OCI-LY7 (cell line): Measurements from ENCODE around the gene MCM6. TPM values are rescaled to one million over a fixed set of nuclear protein-coding genes. Genes with fewer than 3 reads are reported as not detected.
A peak's percentile ranks its signal among the peaks of the same experiment; 100 is the strongest.

Source experiments
- BruUV-seq: library from RNA; stranded (reverse); fragments of 400-500 nt; replicated peaks from 2 replicates; lab custom pipeline; 2021; lab: Mats Ljungman, UMichigan
- CTCF ChIA-PET: fragments of 300-600 bp; sonication (Branson Sonifier 250); formaldehyde crosslinking; loops from one replicate; lab custom pipeline; 2022; ENCODE audit warnings: antibody characterized with exemption; ENCODE audit not compliant: unreplicated experiment; lab: Charles Lee
- POLR2A ChIA-PET: fragments of 300-600 bp; sonication (Branson Sonifier 250); formaldehyde crosslinking; loops from one replicate; lab custom pipeline; 2022; ENCODE audit warnings: antibody characterized with exemption; lab: Charles Lee
- DNase-seq: peaks from one replicate; pipeline ENCODE4 v3.0.0-alpha.2; 2015; ENCODE audit warnings: low spot score
- H2AFZ ChIP-seq: fragments of 200-600 bp; sonication (generic), shearing (Covaris generic); 2 replicates; pipeline ENCODE4 v1.6.1; 2014; ENCODE audit warnings: mild to moderate bottlenecking, antibody characterized with exemption, low read length, moderate library complexity
- H3K27ac ChIP-seq: fragments of 200-600 bp; sonication (generic); 2 replicates; pipeline ENCODE4 v1.5.1; 2014; ENCODE audit warnings: mixed run types, low read depth, mild to moderate bottlenecking, moderate library complexity, low read length, inconsistent platforms; ENCODE audit not compliant: poor library complexity, severe bottlenecking
- H3K36me3 ChIP-seq: fragments of 200-600 bp; sonication (generic); 2 replicates; pipeline ENCODE4 v1.6.1; 2014; ENCODE audit warnings: mild to moderate bottlenecking, antibody characterized with exemption, low read length, moderate library complexity, mixed read lengths; ENCODE audit not compliant: insufficient read depth
- H3K4me1 ChIP-seq: fragments of 200-600 bp; sonication (generic); 2 replicates; pipeline ENCODE4 v1.5.1; 2014; ENCODE audit warnings: mild to moderate bottlenecking, low read length; ENCODE audit not compliant: insufficient read depth, poor library complexity, severe bottlenecking
- H3K4me2 ChIP-seq: fragments of 200-600 bp; sonication (generic); 2 replicates; pipeline ENCODE4 v1.6.1; 2014; ENCODE audit warnings: mild to moderate bottlenecking, low read length
- H3K4me3 ChIP-seq: fragments of 200-600 bp; sonication (generic); 2 replicates; pipeline ENCODE4 v1.5.1; 2014; ENCODE audit warnings: mild to moderate bottlenecking, low read depth, low read length; ENCODE audit not compliant: poor library complexity, severe bottlenecking
- H3K79me2 ChIP-seq: fragments of 200-600 bp; sonication (generic); 2 replicates; pipeline ENCODE4 v1.6.1; 2016; ENCODE audit warnings: low read depth, mild to moderate bottlenecking, low read length, moderate library complexity, mixed read lengths; ENCODE audit not compliant: insufficient read depth
- H3K9me2 ChIP-seq: fragments of 200-600 bp; sonication (generic); 2 replicates; pipeline ENCODE4 v1.6.1; 2016; ENCODE audit warnings: mild to moderate bottlenecking, low read length, mixed read lengths; ENCODE audit not compliant: insufficient read depth
- H3K9me3 ChIP-seq: fragments of 200-600 bp; sonication (generic); 2 replicates; pipeline ENCODE4 v1.6.1; 2014; ENCODE audit warnings: mild to moderate bottlenecking, mixed run types, low read length, mixed read lengths
- H4K20me1 ChIP-seq: fragments of 200-600 bp; sonication (generic); 2 replicates; pipeline ENCODE4 v1.6.1; 2014; ENCODE audit warnings: mild to moderate bottlenecking, antibody characterized with exemption, low read length, moderate library complexity, mixed read lengths; ENCODE audit not compliant: insufficient read depth
- EZH2phosphoT487 ChIP-seq: fragments of 200-600 bp; sonication (generic); IDR thresholded peaks from 2 replicates; pipeline ENCODE4 v1.6.1; 2018; ENCODE audit warnings: low read depth, borderline replicate concordance, mild to moderate bottlenecking, mixed run types, antibody characterized with exemption, low read length, moderate library complexity, mixed read lengths
- intact Hi-C: fragments of 100-400 bp; cut with micrococcal nuclease; formaldehyde crosslinking; loops from one replicate; pipeline ENCODE4 v1.10.0; 2022; ENCODE audit not compliant: unreplicated experiment
- total RNA-seq, 2 experiments: library from RNA; depleted of rRNA in 1 of 2; stranded (reverse); fragments of >200 nt in 1 of 2; shearing (Covaris generic) in 1 of 2; gene quantifications; 2 replicates each; pipeline ENCODE4 v1.2.3, GENCODE V29; 2014 to 2022
- TF ChIP-seq, protein P1 (sequence below): fragments of 200-600 bp; sonication (generic); conservative IDR thresholded peaks from 2 replicates; pipeline ENCODE4 v1.5.1; 2014; ENCODE audit warnings: mild to moderate bottlenecking, antibody characterized with exemption, low read length, moderate library complexity, mixed read lengths

Gene MCM6
- total RNA-seq, 2 experiments from 2014 or later: 61.2 to 171 TPM

- Histone ChIP-seq H4K20me1 (no peaks in the 10 kb centered on the region), H3K9me3 (peaks cover 26% of the 10 kb centered on the region), H3K36me3 (no peaks in the 10 kb centered on the region), H3K4me1 (peaks cover 5% of the 10 kb centered on the region), H3K4me2 (no peak overlapping the region), H2AFZ (no peak overlapping the region), H3K4me3 (no peak overlapping the region), H3K27ac (no peak overlapping the region), H3K79me2 (no peaks in the 10 kb centered on the region), H3K9me2 (no peaks in the 10 kb centered on the region)
- no peak for DNase-seq
- POLR2A ChIA-PET: no interaction called here
- no peak for TF ChIP-seq EZH2phosphoT487
- TF ChIP-seq, protein P1, sequence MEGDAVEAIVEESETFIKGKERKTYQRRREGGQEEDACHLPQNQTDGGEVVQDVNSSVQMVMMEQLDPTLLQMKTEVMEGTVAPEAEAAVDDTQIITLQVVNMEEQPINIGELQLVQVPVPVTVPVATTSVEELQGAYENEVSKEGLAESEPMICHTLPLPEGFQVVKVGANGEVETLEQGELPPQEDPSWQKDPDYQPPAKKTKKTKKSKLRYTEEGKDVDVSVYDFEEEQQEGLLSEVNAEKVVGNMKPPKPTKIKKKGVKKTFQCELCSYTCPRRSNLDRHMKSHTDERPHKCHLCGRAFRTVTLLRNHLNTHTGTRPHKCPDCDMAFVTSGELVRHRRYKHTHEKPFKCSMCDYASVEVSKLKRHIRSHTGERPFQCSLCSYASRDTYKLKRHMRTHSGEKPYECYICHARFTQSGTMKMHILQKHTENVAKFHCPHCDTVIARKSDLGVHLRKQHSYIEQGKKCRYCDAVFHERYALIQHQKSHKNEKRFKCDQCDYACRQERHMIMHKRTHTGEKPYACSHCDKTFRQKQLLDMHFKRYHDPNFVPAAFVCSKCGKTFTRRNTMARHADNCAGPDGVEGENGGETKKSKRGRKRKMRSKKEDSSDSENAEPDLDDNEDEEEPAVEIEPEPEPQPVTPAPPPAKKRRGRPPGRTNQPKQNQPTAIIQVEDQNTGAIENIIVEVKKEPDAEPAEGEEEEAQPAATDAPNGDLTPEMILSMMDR: peak; percentile 68
- intact Hi-C loops: loop anchor here (5.0 kb wide), 3 partner anchors 327 to 812 kb away; no protein-coding TSS in a partner anchor
- CTCF ChIA-PET: no interaction called here
- BruUV-seq: no TSS peak
Observed at GRCh38 chr2:135799738-135800137, 76.5 kb downstream of the MCM6 start.

DNA sequence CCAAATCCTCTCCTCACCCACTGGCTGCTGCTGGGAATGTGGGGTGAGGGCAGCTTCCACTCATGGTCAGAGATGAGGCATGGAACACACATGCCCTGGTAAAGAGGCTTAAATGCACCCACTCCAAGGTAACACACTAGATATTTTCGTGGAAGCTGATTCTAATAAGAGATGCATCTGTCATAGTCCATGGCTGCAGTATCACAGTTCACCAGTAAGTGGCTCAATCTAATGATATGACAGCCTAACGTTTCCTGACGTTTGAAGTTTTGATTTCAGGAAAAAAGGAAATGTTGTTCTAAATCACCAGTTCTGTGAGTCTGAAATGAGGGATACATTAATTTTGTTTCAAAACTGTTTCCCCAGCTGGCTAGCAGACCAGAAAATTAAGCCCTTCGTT, 77.5 kb downstream of the MCM6 start:
- Histone ChIP-seq H3K9me3 (peaks cover 26% of the 10 kb centered on the region), H3K27ac (no peak overlapping the region), H3K79me2 (no peaks in the 10 kb centered on the region), H3K36me3 (no peaks in the 10 kb centered on the region), H3K4me2 (no peak overlapping the region), H3K4me1 (peaks cover 9% of the 10 kb centered on the region), H2AFZ (0 out of 2 replicates have a peak overlapping the region, but pooled peaks have one; percentile 35), H3K4me3 (no peak overlapping the region), H4K20me1 (no peaks in the 10 kb centered on the region), H3K9me2 (no peaks in the 10 kb centered on the region)
- CTCF ChIA-PET: no interaction called here
- POLR2A ChIA-PET: interaction anchor here (1.4 kb wide), 1 partner anchor 38 kb away, joined by 3 read pairs; the partner anchor contains the start of gene LCT
- TF ChIP-seq, protein P1: peak; percentile 60
- no peak for TF ChIP-seq EZH2phosphoT487
- DNase-seq: peak; percentile 39
- intact Hi-C loops: loop anchor here (5.0 kb wide), 3 partner anchors 326 to 811 kb away; no protein-coding TSS in a partner anchor
- BruUV-seq: no TSS peak

GRCh38 chr2:135798275-135798705, 78.0 kb downstream of the MCM6 start:
- BruUV-seq: no TSS peak
- CTCF ChIA-PET: interaction anchor here (0.6 to 0.9 kb wide), 4 partner anchors 15 to 586 kb away, joined by 3 to 5 read pairs (median 4); no protein-coding TSS in a partner anchor
- DNase-seq: no peak
- TF ChIP-seq, protein P1: no peak
- TF ChIP-seq EZH2phosphoT487: no peak
- Histone ChIP-seq H3K4me3 (no peak overlapping the region), H2AFZ (0 out of 2 replicates have a peak overlapping the region, but pooled peaks have one; percentile 35), H3K27ac (no peak overlapping the region), H3K4me2 (no peak overlapping the region), H3K4me1 (peaks cover 9% of the 10 kb centered on the region), H4K20me1 (no peaks in the 10 kb centered on the region), H3K9me2 (no peaks in the 10 kb centered on the region), H3K79me2 (no peaks in the 10 kb centered on the region), H3K9me3 (peaks cover 26% of the 10 kb centered on the region), H3K36me3 (no peaks in the 10 kb centered on the region)
- intact Hi-C loops: loop anchor here (5.0 kb wide), 3 partner anchors 326 to 811 kb away; no protein-coding TSS in a partner anchor
- POLR2A ChIA-PET: interaction anchor here (1.4 kb wide), 1 partner anchor 38 kb away, joined by 3 read pairs; the partner anchor contains the start of gene LCT
